ENCODE measurements around the gene CCDC28B. TPM values are rescaled to one million over a fixed set of nuclear protein-coding genes. Genes with fewer than 3 reads are reported as not detected.
A peak's percentile ranks its signal among the peaks of the same experiment; 100 is the strongest.

CCDC28B gene
- total RNA-seq, 1 experiment from 2014 or later, result 10.8 TPM

DNA sequence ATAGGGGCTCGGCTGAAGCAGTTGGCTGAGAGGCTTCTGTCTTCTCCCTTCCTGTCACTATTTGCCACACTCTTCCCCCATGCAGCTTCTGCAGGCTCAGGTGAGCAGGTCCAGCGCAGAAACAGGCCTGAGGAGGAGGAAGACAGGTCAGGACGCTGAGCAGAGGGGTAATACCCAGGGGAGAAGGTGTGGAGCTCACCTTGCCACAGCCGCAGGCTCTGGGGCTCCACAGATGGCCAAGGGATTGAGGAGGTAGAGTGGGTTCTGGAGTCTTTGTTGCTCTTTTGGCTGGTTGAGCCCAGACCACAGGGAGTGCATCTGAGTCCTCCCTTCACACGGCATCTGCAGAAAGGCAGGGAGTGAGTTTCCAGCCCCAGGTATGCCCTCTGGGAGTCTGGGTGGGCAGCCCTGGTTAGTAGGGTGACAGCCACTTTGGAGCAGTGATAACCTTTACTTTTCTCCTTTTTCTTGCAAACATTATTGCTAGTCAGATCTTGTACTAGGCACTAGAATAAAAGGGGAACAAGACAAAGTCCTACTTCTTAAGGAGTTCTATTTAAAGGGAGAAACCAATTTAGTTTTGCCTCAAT lies 31.5 kb downstream of the CCDC28B start:
- in situ Hi-C loops (cut with HindIII; ENCODE audit: low pct_unique_long_range_greater_than_20kb, low sequenced_read_pairs), result no loop called here
- no TSS peak for BruUV-seq (replicated peaks)

DNA sequence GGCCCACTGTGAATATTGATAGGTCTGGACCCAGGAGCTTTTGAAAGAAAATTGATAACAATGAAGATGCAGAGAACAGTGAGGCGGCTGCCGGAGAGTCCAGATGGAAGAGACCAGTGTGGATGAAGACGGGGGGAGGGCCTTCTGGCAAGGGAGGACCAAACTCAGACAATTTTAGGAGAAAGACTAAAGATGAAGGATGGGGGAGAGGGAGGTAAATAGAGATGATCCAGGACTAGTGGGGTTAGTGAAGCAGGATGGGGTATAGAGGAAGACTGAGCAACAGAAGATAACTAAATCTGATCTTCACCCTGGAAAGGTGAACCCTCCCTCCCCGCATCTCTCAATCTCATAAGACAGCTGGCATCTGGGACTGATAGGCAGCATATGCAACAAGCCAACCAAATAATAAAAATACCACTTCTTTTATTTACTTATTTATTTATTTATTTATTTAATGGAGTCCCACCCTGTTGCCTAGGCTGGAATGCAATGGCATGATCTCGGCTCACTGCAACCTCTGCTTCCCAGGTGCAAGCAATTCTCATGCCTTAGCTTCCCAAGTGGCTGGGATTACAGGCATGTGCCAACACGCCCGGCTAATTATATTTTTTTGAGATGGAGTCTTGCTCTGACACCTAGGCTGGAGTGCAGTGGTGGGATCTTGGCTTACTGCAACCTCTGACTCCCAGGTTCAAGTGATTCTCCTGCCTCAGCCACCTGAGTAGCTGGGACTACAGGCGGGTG lies 32.3 kb downstream of the CCDC28B start:
- Histone ChIP-seq H3K4me3 (ENCODE audit: low read depth in 2 of 2, low read length in 2 of 2) (no peak overlapping the region), H3K9me3 (ENCODE audit: control insufficient read depth, insufficient read depth, low read depth, low read length) (no peaks in the 10 kb centered on the region), H3K36me3 (ENCODE audit: control insufficient read depth, insufficient read depth, low read length) (peaks cover 7% of the 10 kb centered on the region), H3K27ac (ENCODE audit: low read length) (no peak overlapping the region), H3K27me3 (ENCODE audit: control insufficient read depth, insufficient read depth, low read length) (no peaks in the 10 kb centered on the region), H3K4me1 (ENCODE audit: control insufficient read depth, insufficient read depth, low read length) (no peaks in the 10 kb centered on the region)
- intact Hi-C loops (cut with micrococcal nuclease; ENCODE audit: unreplicated experiment) (no loop called here), in situ Hi-C loops (cut with HindIII; ENCODE audit: low pct_unique_long_range_greater_than_20kb, low sequenced_read_pairs) (no loop called here)
- BruUV-seq (replicated peaks), result no TSS peak
- ChIA-PET POLR2A (no interaction called here), CTCF (no interaction called here)
- TF ChIP-seq, protein P1, sequence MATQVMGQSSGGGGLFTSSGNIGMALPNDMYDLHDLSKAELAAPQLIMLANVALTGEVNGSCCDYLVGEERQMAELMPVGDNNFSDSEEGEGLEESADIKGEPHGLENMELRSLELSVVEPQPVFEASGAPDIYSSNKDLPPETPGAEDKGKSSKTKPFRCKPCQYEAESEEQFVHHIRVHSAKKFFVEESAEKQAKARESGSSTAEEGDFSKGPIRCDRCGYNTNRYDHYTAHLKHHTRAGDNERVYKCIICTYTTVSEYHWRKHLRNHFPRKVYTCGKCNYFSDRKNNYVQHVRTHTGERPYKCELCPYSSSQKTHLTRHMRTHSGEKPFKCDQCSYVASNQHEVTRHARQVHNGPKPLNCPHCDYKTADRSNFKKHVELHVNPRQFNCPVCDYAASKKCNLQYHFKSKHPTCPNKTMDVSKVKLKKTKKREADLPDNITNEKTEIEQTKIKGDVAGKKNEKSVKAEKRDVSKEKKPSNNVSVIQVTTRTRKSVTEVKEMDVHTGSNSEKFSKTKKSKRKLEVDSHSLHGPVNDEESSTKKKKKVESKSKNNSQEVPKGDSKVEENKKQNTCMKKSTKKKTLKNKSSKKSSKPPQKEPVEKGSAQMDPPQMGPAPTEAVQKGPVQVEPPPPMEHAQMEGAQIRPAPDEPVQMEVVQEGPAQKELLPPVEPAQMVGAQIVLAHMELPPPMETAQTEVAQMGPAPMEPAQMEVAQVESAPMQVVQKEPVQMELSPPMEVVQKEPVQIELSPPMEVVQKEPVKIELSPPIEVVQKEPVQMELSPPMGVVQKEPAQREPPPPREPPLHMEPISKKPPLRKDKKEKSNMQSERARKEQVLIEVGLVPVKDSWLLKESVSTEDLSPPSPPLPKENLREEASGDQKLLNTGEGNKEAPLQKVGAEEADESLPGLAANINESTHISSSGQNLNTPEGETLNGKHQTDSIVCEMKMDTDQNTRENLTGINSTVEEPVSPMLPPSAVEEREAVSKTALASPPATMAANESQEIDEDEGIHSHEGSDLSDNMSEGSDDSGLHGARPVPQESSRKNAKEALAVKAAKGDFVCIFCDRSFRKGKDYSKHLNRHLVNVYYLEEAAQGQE (IDR thresholded peaks at IDR 0.05; ENCODE audit: insufficient read depth in 1 of 2, low read depth in 2 of 2, low read length in 1 of 2), result no peak
- TF ChIP-seq, protein P2, sequence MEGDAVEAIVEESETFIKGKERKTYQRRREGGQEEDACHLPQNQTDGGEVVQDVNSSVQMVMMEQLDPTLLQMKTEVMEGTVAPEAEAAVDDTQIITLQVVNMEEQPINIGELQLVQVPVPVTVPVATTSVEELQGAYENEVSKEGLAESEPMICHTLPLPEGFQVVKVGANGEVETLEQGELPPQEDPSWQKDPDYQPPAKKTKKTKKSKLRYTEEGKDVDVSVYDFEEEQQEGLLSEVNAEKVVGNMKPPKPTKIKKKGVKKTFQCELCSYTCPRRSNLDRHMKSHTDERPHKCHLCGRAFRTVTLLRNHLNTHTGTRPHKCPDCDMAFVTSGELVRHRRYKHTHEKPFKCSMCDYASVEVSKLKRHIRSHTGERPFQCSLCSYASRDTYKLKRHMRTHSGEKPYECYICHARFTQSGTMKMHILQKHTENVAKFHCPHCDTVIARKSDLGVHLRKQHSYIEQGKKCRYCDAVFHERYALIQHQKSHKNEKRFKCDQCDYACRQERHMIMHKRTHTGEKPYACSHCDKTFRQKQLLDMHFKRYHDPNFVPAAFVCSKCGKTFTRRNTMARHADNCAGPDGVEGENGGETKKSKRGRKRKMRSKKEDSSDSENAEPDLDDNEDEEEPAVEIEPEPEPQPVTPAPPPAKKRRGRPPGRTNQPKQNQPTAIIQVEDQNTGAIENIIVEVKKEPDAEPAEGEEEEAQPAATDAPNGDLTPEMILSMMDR (IDR thresholded peaks at IDR 0.05), result no peak
- TF ChIP-seq SIN3A (IDR thresholded peaks at IDR 0.05; ENCODE audit: borderline replicate concordance, insufficient read depth, low read depth, low read length) (no peak), POLR2AphosphoS5 (IDR thresholded peaks at IDR 0.05; ENCODE audit: low read depth, low read length) (no peak; the same call in none of the 2 replicates), TCF7L2 (IDR thresholded peaks at IDR 0.05; ENCODE audit: low read depth, low read length) (no peak)
- DNase-seq (ENCODE audit: low read depth, low spot score) (no peak), ATAC-seq (no peak)

More for the DNA sequence above, 31.5 kb downstream of the CCDC28B start:
- H3K4me3 ChIP-seq (ENCODE audit: low read depth in 2 of 2, low read length in 2 of 2), result no peak overlapping the region
- H3K9me3 ChIP-seq (ENCODE audit: control insufficient read depth, insufficient read depth, low read depth, low read length), result no peaks in the 10 kb centered on the region
- POLR2A ChIA-PET, result interaction anchor here (0.7 kb wide), 1 partner anchor 25 kb away, joined by 4 read pairs; no protein-coding TSS in a partner anchor
- peaks cover 11% of the 10 kb centered on the region for H3K36me3 ChIP-seq (ENCODE audit: control insufficient read depth, insufficient read depth, low read length)
- intact Hi-C loops (cut with micrococcal nuclease; ENCODE audit: unreplicated experiment), result no loop called here
- 0 out of 2 replicates have a peak, but pooled peaks have one; percentile 3 for ATAC-seq
- CTCF ChIA-PET, result interaction anchor here (0.6 kb wide), 1 partner anchor 13 kb away, joined by 5 read pairs; no protein-coding TSS in a partner anchor
- no peak for DNase-seq (ENCODE audit: low read depth, low spot score)
- H3K27ac ChIP-seq (ENCODE audit: low read length), result no peak overlapping the region
- peak; percentile 22 for TF ChIP-seq POLR2AphosphoS5 (IDR thresholded peaks at IDR 0.05; ENCODE audit: low read depth, low read length)
- TF ChIP-seq, protein P2 (IDR thresholded peaks at IDR 0.05), result no peak
- H3K4me1 ChIP-seq (ENCODE audit: control insufficient read depth, insufficient read depth, low read length), result no peaks in the 10 kb centered on the region
- H3K27me3 ChIP-seq (ENCODE audit: control insufficient read depth, insufficient read depth, low read length), result no peaks in the 10 kb centered on the region
